ENCODE measurements around the gene IRAK3.
"Not testable (repeated sequence)": the region's sequence is repeated elsewhere in the genome, so short reads cannot be mapped to it uniquely, and the experiment has no call there.

Gene IRAK3

GRCh38 chr12:66217342-66217917, 28.4 kb downstream of the IRAK3 start:
- DNase-seq (ENCODE audit: low spot score) = no peak

GRCh38 chr12:66228462-66228861, 39.4 kb downstream of the IRAK3 start:
- DNase-seq (ENCODE audit: low spot score) = no peak

GRCh38 chr12:66232263-66232662, 43.2 kb downstream of the IRAK3 start:
- no peak for DNase-seq (ENCODE audit: low spot score)

GRCh38 chr12:66234037-66234693, 45.2 kb downstream of the IRAK3 start:
- DNase-seq (ENCODE audit: low spot score) = not testable (repeated sequence)

GRCh38 chr12:66234773-66235625, 46.0 kb downstream of the IRAK3 start:
- peak; percentile 25 for DNase-seq (ENCODE audit: low spot score)

GRCh38 chr12:66235626-66236281, 46.7 kb downstream of the IRAK3 start:
- DNase-seq (ENCODE audit: low spot score) = no peak

- not testable (repeated sequence) for DNase-seq (ENCODE audit: low spot score)
These were observed 47.3 kb downstream of the IRAK3 start for GRCh38 chr12:66236282-66236675.

GRCh38 chr12:66236969-66237368, 48.0 kb downstream of the IRAK3 start:
- DNase-seq (ENCODE audit: low spot score) = no peak

- DNase-seq (ENCODE audit: low spot score) = no peak
These were observed 48.6 kb downstream of the IRAK3 start for GRCh38 chr12:66237505-66238175.

GRCh38 chr12:66239295-66239694, 50.3 kb downstream of the IRAK3 start:
- no peak for DNase-seq (ENCODE audit: low spot score)

- DNase-seq (ENCODE audit: low spot score) = no peak
These were observed 51.2 kb downstream of the IRAK3 start for GRCh38 chr12:66240096-66240820.

GRCh38 chr12:66241061-66242043, 52.3 kb downstream of the IRAK3 start:
- no peak for DNase-seq (ENCODE audit: low spot score)

GRCh38 chr12:66242311-66242710, 53.3 kb downstream of the IRAK3 start:
- DNase-seq (ENCODE audit: low spot score) = no peak

- DNase-seq (ENCODE audit: low spot score) = no peak
These were observed 54.9 kb downstream of the IRAK3 start for GRCh38 chr12:66243911-66244310.

GRCh38 chr12:66244446-66244845, 55.4 kb downstream of the IRAK3 start:
- DNase-seq (ENCODE audit: low spot score) = no peak

- no peak for DNase-seq (ENCODE audit: low spot score)
These were observed 58.7 kb downstream of the IRAK3 start for GRCh38 chr12:66247741-66248140.

GRCh38 chr12:66251049-66251448, 62.0 kb downstream of the IRAK3 start:
- no peak for DNase-seq (ENCODE audit: low spot score)

- DNase-seq (ENCODE audit: low spot score) = no peak
These were observed 63.8 kb downstream of the IRAK3 start for GRCh38 chr12:66252771-66253170.

GRCh38 chr12:66255737-66256136, 66.7 kb downstream of the IRAK3 start:
- DNase-seq (ENCODE audit: low spot score) = no peak

GRCh38 chr12:66258011-66258410, 69.0 kb downstream of the IRAK3 start:
- DNase-seq (ENCODE audit: low spot score) = no peak

Data from hematopoietic multipotent progenitor cell treated with erythropoietin and hydrocortisone succinate and interleukin-3 and kit ligand, for 17 days (in vitro differentiated cells).